IgD-negative memory B cell (primary cell): Measurements from ENCODE around the gene RBMY1F. TPM values are rescaled to one million over a fixed set of nuclear protein-coding genes. Genes with fewer than 3 reads are reported as not detected.
"Not testable (repeated sequence)": the region's sequence is repeated elsewhere in the genome, so short reads cannot be mapped to it uniquely, and the experiment has no call there.

ENCODE experiments used
- H3K27ac Mint-ChIP-seq, 3 donors: one replicate each; pipeline ENCODE4 v1.8.0; 2020 to 2022; ENCODE audit warnings: mild to moderate bottlenecking in 3 of 3, mixed read lengths in 3 of 3, moderate library complexity in 1 of 3
- H3K27me3 Mint-ChIP-seq: one replicate; pipeline ENCODE4 v1.8.0; 2021; ENCODE audit warnings: mixed read lengths
- H3K36me3 Mint-ChIP-seq: one replicate; pipeline ENCODE4 v1.8.0; 2020; ENCODE audit warnings: mild to moderate bottlenecking, mixed read lengths
- H3K4me1 Mint-ChIP-seq, 3 donors: one replicate each; pipeline ENCODE4 v1.8.0; 2020 to 2022; ENCODE audit warnings: mixed read lengths in 3 of 3, mild to moderate bottlenecking in 1 of 3
- H3K4me3 Mint-ChIP-seq, 4 donors: one replicate each; pipeline ENCODE4 v1.8.0; 2020 to 2022; ENCODE audit warnings: mild to moderate bottlenecking in 4 of 4, mixed read lengths in 4 of 4, moderate library complexity in 3 of 4
- H3K9me3 Mint-ChIP-seq, 3 donors: one replicate each; pipeline ENCODE4 v1.8.0; 2020 to 2021; ENCODE audit warnings: mixed read lengths in 3 of 3, mild to moderate bottlenecking in 1 of 3
- polyA plus RNA-seq: library from polyadenylated mRNA; unstranded; fragments of 300-500 nt; fragmentation: Illumina TruSeq; gene quantifications from one replicate; pipeline ENCODE4 v1.2.3, GENCODE V29; 2021

RBMY1F gene
- polyA plus RNA-seq = not detected

GRCh38 chrY:22182823-22183222, at the start of gene RBMY1F:
RBMY1F (minus strand) TSS chrY:22182923; CDS start chrY:22180969, 1,954 bp downstream.
- H3K4me1 Mint-ChIP-seq, H3K9me3 Mint-ChIP-seq, H3K27ac Mint-ChIP-seq, H3K36me3 Mint-ChIP-seq, H3K4me3 Mint-ChIP-seq, H3K27me3 Mint-ChIP-seq: not testable (repeated sequence)

- H3K9me3 Mint-ChIP-seq, H3K36me3 Mint-ChIP-seq, H3K27me3 Mint-ChIP-seq, H3K4me3 Mint-ChIP-seq, H3K27ac Mint-ChIP-seq, H3K4me1 Mint-ChIP-seq: not testable (repeated sequence)
These were observed 31.6 kb downstream of the RBMY1F start for GRCh38 chrY:22151144-22151543.

GRCh38 chrY:22141011-22141695, 41.6 kb downstream of the RBMY1F start:
- not testable (repeated sequence) for H3K9me3 Mint-ChIP-seq, H3K4me1 Mint-ChIP-seq, H3K27me3 Mint-ChIP-seq, H3K27ac Mint-ChIP-seq, H3K4me3 Mint-ChIP-seq, H3K36me3 Mint-ChIP-seq

GRCh38 chrY:22134719-22135118, 48.0 kb downstream of the RBMY1F start:
- not testable (repeated sequence) for H3K27ac Mint-ChIP-seq, H3K36me3 Mint-ChIP-seq, H3K27me3 Mint-ChIP-seq, H3K4me3 Mint-ChIP-seq, H3K4me1 Mint-ChIP-seq, H3K9me3 Mint-ChIP-seq

- not testable (repeated sequence) for H3K9me3 Mint-ChIP-seq, H3K27me3 Mint-ChIP-seq, H3K4me1 Mint-ChIP-seq, H3K4me3 Mint-ChIP-seq, H3K27ac Mint-ChIP-seq, H3K36me3 Mint-ChIP-seq
These were observed 52.2 kb downstream of the RBMY1F start for GRCh38 chrY:22130494-22130893.

Other genes starting within 250 kb of the RBMY1F start
- gene RBMY1J, start 220.5 kb upstream of the RBMY1F start, polyA plus RNA-seq = not detected